ENCODE data around the gene AP1M1. TPM values are rescaled to one million over a fixed set of nuclear protein-coding genes. Genes with fewer than 3 reads are reported as not detected.

The AP1M1 gene
- total RNA-seq, 4 donors from 2014 or later = 39.3 to 64.6 (median 46.8) TPM

GRCh38 chr19:16207063-16207462 lies 9.4 kb downstream of the AP1M1 start:
- H3K27me3 ChIP-seq = no peaks in the 10 kb centered on the region
- H3K36me3 ChIP-seq = peaks cover 19 to 100% (median 35%) of the 10 kb centered on the region in 3 donors
- H3K27ac ChIP-seq = no peak overlapping the region
- TF ChIP-seq CTCF (IDR thresholded peaks at IDR 0.05) (no peak), POLR2A (IDR thresholded peaks at IDR 0.05) (no peak)
- DNase-seq = no peak
- intact Hi-C loops (cut with DNase I) = no loop called here
- no peaks in the 10 kb centered on the region for H3K9me3 ChIP-seq
- no peak overlapping the region for H3K4me3 ChIP-seq
- peaks cover 0 to 7% (median 0%) of the 10 kb centered on the region in 3 donors for H3K4me1 ChIP-seq
- 92 to 97% methylated on average over 3 to 10 of the region's 10 CpGs for WGBS, 2 donors

- TF ChIP-seq POLR2A (IDR thresholded peaks at IDR 0.05) (no peak), CTCF (IDR thresholded peaks at IDR 0.05) (no peak)
- no peaks in the 10 kb centered on the region for H3K27me3 ChIP-seq
- 84 to 85% methylated on average over 10 to 11 of the region's 12 CpGs for WGBS, 2 donors
- no peaks in the 10 kb centered on the region for H3K9me3 ChIP-seq
- intact Hi-C loops (cut with DNase I) = no loop called here
- H3K27ac ChIP-seq = no peak overlapping the region
- peaks cover 0 to 7% (median 0%) of the 10 kb centered on the region in 3 donors for H3K4me1 ChIP-seq
- no peak overlapping the region for H3K4me3 ChIP-seq
- DNase-seq = no peak
- H3K36me3 ChIP-seq = peaks cover 19 to 98% (median 35%) of the 10 kb centered on the region in 3 donors
Measured at GRCh38 chr19:16207490-16208025, 9.8 kb downstream of the AP1M1 start.

GRCh38 chr19:16208064-16208759 lies 10.5 kb downstream of the AP1M1 start:
- intact Hi-C loops (cut with DNase I) = no loop called here
- no peak for TF ChIP-seq CTCF (IDR thresholded peaks at IDR 0.05)
- no peak for TF ChIP-seq POLR2A (IDR thresholded peaks at IDR 0.05)
- no peak for DNase-seq
- 86 to 92% methylated on average over 21 of the region's 21 CpGs for WGBS, 2 donors
- H3K4me3 ChIP-seq = no peak overlapping the region
- H3K27ac ChIP-seq = no peak overlapping the region
- peaks cover 0 to 7% (median 0%) of the 10 kb centered on the region in 3 donors for H3K4me1 ChIP-seq
- H3K9me3 ChIP-seq = no peaks in the 10 kb centered on the region
- peaks cover 14 to 92% (median 31%) of the 10 kb centered on the region in 3 donors for H3K36me3 ChIP-seq
- H3K27me3 ChIP-seq = no peaks in the 10 kb centered on the region

- DNase-seq = no peak
- H3K4me1 ChIP-seq = peaks cover 0 to 7% (median 0%) of the 10 kb centered on the region in 3 donors
- peaks cover 6 to 90% (median 26%) of the 10 kb centered on the region in 3 donors for H3K36me3 ChIP-seq
- no peak overlapping the region for H3K27ac ChIP-seq
- TF ChIP-seq POLR2A (IDR thresholded peaks at IDR 0.05) (no peak), CTCF (IDR thresholded peaks at IDR 0.05) (no peak)
- no peaks in the 10 kb centered on the region for H3K9me3 ChIP-seq
- H3K27me3 ChIP-seq = no peaks in the 10 kb centered on the region
- intact Hi-C loops (cut with DNase I) = no loop called here
- WGBS, 2 donors = 90 to 94% methylated on average over 16 to 18 of the region's 29 CpGs
- no peak overlapping the region for H3K4me3 ChIP-seq
Measured at GRCh38 chr19:16208847-16209665, 11.3 kb downstream of the AP1M1 start.

- Histone ChIP-seq H3K4me1 (peaks cover 0 to 7% (median 0%) of the 10 kb centered on the region in 3 donors), H3K27me3 (no peaks in the 10 kb centered on the region), H3K27ac (no peak overlapping the region), H3K9me3 (no peaks in the 10 kb centered on the region), H3K4me3 (no peak overlapping the region), H3K36me3 (peaks cover 5 to 87% (median 25%) of the 10 kb centered on the region in 3 donors)
- intact Hi-C loops (cut with DNase I) = no loop called here
- no peak for TF ChIP-seq POLR2A (IDR thresholded peaks at IDR 0.05)
- no peak for TF ChIP-seq CTCF (IDR thresholded peaks at IDR 0.05)
- no peak for DNase-seq
- 88 to 91% methylated on average over 4 of the region's 4 CpGs for WGBS, 2 donors
Measured at GRCh38 chr19:16210168-16210567, 12.5 kb downstream of the AP1M1 start.
